ENCODE results near the gene ZFP28. TPM values are rescaled to one million over a fixed set of nuclear protein-coding genes. Genes with fewer than 3 reads are reported as not detected.

ZFP28 gene
- total RNA-seq, 4 donors from 2014 or later: 9.4 to 27.5 (median 12.7) TPM

DNA sequence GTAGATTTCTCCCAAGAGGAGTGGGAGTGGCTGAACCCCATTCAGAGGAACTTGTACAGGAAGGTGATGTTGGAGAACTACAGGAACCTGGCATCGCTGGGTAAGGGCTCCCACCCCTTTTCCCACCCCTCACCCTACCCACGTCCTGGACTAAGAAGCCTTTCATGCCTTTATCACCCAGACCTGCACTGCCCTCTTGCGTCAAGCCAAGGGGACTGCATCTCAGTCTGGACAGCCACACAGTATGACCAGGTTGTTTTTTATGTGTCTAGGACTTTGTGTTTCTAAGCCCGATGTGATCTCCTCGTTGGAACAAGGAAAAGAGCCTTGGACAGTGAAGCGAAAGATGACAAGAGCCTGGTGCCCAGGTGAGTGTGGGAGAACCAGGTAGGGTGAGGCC lies 8.8 kb downstream of the ZFP28 start:
- no peak for DNase-seq (ENCODE audit: low spot score in 2 of 2)
- no peak overlapping the region for H3K4me3 ChIP-seq
- no peak for TF ChIP-seq POLR2A (IDR thresholded peaks at IDR 0.05)
- TF ChIP-seq, protein P1, sequence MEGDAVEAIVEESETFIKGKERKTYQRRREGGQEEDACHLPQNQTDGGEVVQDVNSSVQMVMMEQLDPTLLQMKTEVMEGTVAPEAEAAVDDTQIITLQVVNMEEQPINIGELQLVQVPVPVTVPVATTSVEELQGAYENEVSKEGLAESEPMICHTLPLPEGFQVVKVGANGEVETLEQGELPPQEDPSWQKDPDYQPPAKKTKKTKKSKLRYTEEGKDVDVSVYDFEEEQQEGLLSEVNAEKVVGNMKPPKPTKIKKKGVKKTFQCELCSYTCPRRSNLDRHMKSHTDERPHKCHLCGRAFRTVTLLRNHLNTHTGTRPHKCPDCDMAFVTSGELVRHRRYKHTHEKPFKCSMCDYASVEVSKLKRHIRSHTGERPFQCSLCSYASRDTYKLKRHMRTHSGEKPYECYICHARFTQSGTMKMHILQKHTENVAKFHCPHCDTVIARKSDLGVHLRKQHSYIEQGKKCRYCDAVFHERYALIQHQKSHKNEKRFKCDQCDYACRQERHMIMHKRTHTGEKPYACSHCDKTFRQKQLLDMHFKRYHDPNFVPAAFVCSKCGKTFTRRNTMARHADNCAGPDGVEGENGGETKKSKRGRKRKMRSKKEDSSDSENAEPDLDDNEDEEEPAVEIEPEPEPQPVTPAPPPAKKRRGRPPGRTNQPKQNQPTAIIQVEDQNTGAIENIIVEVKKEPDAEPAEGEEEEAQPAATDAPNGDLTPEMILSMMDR (IDR thresholded peaks at IDR 0.05): no peak
- no peak for TF ChIP-seq EP300 (IDR thresholded peaks at IDR 0.05)
- no peak overlapping the region for H3K27ac ChIP-seq
- H3K9me3 ChIP-seq: peaks cover 12 to 98% (median 54%) of the 10 kb centered on the region in 4 donors
- H3K36me3 ChIP-seq: peaks cover 24 to 100% (median 27%) of the 10 kb centered on the region in 3 donors
- no peaks in the 10 kb centered on the region for H3K4me1 ChIP-seq
- H3K27me3 ChIP-seq: no peaks in the 10 kb centered on the region
- WGBS, 2 donors: 64 to 65% methylated on average over 6 of the region's 6 CpGs

DNA sequence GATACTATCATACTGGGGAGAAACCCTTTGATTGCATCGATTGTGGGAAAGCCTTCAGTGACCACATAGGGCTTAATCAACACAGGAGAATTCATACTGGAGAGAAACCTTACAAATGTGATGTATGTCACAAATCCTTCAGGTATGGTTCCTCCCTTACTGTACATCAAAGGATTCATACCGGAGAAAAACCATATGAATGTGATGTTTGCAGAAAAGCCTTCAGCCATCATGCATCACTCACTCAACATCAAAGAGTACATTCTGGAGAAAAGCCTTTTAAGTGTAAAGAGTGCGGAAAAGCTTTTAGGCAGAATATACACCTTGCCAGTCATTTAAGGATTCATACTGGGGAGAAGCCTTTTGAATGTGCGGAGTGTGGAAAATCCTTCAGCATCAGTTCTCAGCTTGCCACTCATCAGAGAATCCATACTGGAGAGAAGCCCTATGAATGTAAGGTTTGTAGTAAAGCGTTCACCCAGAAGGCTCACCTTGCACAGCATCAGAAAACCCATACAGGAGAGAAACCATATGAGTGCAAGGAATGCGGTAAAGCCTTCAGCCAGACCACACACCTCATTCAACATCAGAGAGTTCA lies 15.6 kb downstream of the ZFP28 start:
- DNase-seq (ENCODE audit: low spot score in 2 of 2): no peak
- Histone ChIP-seq H3K4me1 (no peaks in the 10 kb centered on the region), H3K4me3 (no peak overlapping the region), H3K27ac (no peak overlapping the region), H3K36me3 (peaks cover 29 to 98% (median 32%) of the 10 kb centered on the region in 3 donors), H3K9me3 (peaks cover 24 to 100% (median 62%) of the 10 kb centered on the region in 4 donors), H3K27me3 (no peaks in the 10 kb centered on the region)
- 80 to 88% methylated on average over 6 of the region's 6 CpGs for WGBS, 2 donors
- TF ChIP-seq, protein P1 (IDR thresholded peaks at IDR 0.05): no peak
- TF ChIP-seq EP300 (IDR thresholded peaks at IDR 0.05) (no peak), POLR2A (IDR thresholded peaks at IDR 0.05) (no peak)

DNA sequence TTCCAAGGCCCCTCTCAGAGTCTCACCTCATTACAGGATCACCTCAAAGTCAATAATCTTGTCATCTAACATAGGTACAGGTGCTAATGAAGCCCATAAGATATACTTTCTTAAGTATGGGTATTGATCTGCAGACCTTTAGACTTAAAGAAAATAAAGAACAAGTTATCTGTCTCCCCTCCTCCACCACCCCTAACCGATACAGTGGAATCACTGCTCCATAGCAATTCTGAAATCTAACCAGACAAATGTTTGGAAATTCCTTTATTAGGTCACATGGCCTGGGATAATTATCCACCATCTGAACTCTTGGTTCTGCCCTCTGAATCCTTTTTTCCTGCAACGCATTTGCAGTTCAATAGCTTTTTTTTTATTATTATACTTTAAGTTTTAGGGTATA lies 24.0 kb downstream of the ZFP28 start:
- no peak for DNase-seq (ENCODE audit: low spot score in 2 of 2)
- WGBS, 2 donors: 96 to 97% methylated on average over 2 of the region's 2 CpGs
- TF ChIP-seq, protein P1 (IDR thresholded peaks at IDR 0.05): no peak
- TF ChIP-seq POLR2A (IDR thresholded peaks at IDR 0.05): no peak
- no peak for TF ChIP-seq EP300 (IDR thresholded peaks at IDR 0.05)
- Histone ChIP-seq H3K36me3 (peaks cover 0 to 72% (median 0%) of the 10 kb centered on the region in 3 donors), H3K27ac (no peak overlapping the region), H3K27me3 (no peaks in the 10 kb centered on the region), H3K4me3 (no peak overlapping the region), H3K4me1 (peaks cover 0 to 8% (median 0%) of the 10 kb centered on the region in 4 donors), H3K9me3 (peaks cover 0 to 85% (median 43%) of the 10 kb centered on the region in 4 donors)

DNA sequence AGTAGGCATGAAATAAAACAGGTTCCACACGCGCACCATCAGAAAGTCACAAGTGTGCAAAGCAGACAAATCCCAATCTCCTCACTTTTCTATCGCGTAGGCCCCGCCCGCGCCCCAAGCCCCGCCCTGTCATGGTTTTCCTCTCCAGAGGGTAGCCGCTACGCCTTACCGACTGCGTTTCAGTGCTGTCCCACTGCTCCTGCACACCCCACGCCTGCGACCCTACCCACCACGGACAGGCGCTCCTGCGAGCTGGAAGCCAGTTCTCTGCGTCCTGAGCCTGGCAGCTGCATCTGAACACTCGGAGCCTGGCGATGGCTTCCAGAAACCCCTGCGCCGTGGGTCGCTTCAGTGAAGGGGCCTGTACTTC lies 28.1 kb downstream of the ZFP28 start:
- Histone ChIP-seq H3K9me3 (peaks cover 0 to 84% (median 37%) of the 10 kb centered on the region in 4 donors), H3K27ac (peak overlapping the region; percentile 75 to 94 (median 86)), H3K4me1 (peaks cover 0 to 14% (median 0%) of the 10 kb centered on the region in 4 donors), H3K36me3 (peaks cover 6 to 74% (median 18%) of the 10 kb centered on the region in 3 donors), H3K4me3 (peak overlapping the region; percentile 75 to 96 (median 82)), H3K27me3 (no peaks in the 10 kb centered on the region)
- DNase-seq (ENCODE audit: low spot score in 2 of 2): peak in 1 of 2 donors; percentile 33
- WGBS, 2 donors: 1 to 2% methylated on average over 18 to 23 of the region's 23 CpGs
- TF ChIP-seq, protein P1 (IDR thresholded peaks at IDR 0.05): no peak
- no peak for TF ChIP-seq POLR2A (IDR thresholded peaks at IDR 0.05)
- no peak for TF ChIP-seq EP300 (IDR thresholded peaks at IDR 0.05)

DNA sequence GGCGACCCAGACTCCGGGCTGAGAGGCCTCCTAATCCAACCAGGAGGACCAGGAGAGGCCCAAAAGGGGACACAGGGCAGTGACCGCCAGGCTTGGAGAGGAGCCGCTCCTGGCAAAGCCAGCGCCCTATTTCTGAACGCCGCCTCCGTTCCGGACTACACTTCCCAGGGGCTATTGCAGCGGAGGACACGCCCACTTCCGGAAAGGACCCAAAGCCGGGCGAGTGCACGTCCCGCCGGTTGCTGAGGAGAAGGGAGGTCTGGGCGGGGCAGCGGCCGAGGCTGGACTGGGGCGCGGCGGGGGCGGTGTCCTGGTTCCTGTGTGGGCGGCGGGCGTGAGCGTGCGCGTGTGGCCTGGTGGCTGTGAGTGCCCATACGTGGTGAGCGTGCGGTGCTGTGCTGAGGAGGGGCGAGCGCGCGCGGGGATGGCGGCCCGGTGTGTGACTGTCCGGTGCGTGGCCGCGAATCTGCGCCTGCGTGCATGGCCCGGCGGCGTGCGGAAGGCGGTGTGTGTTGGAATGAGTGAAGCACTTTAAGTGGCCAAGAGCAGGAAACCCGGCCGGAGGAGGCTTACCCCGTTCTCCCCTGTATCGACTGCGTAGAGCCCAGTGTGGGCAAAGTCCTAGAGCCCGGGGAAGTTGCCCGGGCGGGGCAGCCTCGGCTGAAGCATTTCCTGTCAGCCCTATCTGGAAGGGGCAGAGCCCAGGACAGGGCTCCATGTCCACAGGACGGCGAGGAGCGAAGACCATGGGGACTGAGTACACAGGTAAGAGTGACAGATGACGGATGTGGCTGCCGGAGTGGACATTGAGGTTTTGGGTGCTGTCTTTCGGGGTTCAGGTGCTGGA lies 28.7 kb downstream of the ZFP28 start, which contains the start of gene ZNF470:
TSS of gene ZNF470 (plus strand) at position 195 of the 847 bp plus-strand sequence. CDS start 2,844 bp downstream, outside the sequence.
- Histone ChIP-seq H3K36me3 (peaks cover 6 to 73% (median 20%) of the 10 kb centered on the region in 3 donors), H3K4me3 (peak within 1 kb of the TSS; percentile 75 to 96 (median 82)), H3K4me1 (peaks cover 0 to 14% (median 0%) of the 10 kb centered on the region in 4 donors), H3K27me3 (no peaks in the 10 kb centered on the region), H3K27ac (peak within 1 kb of the TSS; percentile 75 to 94 (median 86)), H3K9me3 (peaks cover 0 to 83% (median 37%) of the 10 kb centered on the region in 4 donors)
- DNase-seq (ENCODE audit: low spot score in 2 of 2): peak; percentile 88 to 94
- 5 to 11% methylated on average over 22 to 56 of the region's 66 CpGs for WGBS, 2 donors
- TF ChIP-seq EP300 (IDR thresholded peaks at IDR 0.05): peak in 1 of 2 donors; percentile 75
- TF ChIP-seq, protein P1 (IDR thresholded peaks at IDR 0.05): peak in 1 of 5 experiments; percentile 15
- peak; percentile 31 to 56 for TF ChIP-seq POLR2A (IDR thresholded peaks at IDR 0.05)
